ENCODE results near the gene IQCF5. TPM values are rescaled to one million over a fixed set of nuclear protein-coding genes. Genes with fewer than 3 reads are reported as not detected.

The IQCF5 gene
- total and polyA plus RNA-seq, 2 of the 4 experiments (the other 2 are of a cell fraction) = not detected

GRCh38 chr3:51888463-51889105 is 13.2 kb upstream of the IQCF5 start:
- Histone ChIP-seq H4K91ac (ENCODE audit: insufficient read depth, low read depth, low read length) (no peak overlapping the region), H3K23ac (ENCODE audit: low read depth, low read length) (no peak overlapping the region), H4K20me1 (ENCODE audit: insufficient read depth, low read length) (no peaks in the 10 kb centered on the region), H3K18ac (ENCODE audit: low read depth, low read length) (no peak overlapping the region), H2AFZ (replicated peaks; ENCODE audit: low read length, poor library complexity) (no peak overlapping the region), H2BK120ac (ENCODE audit: low read depth, low read length) (no peak overlapping the region), H2BK5ac (ENCODE audit: low read depth, low read length, poor library complexity, severe bottlenecking) (no peak overlapping the region), H2BK15ac (ENCODE audit: low read depth, low read length) (no peak overlapping the region), H3K36me3 (ENCODE audit: control insufficient read depth, insufficient read depth, low read length) (no peaks in the 10 kb centered on the region), H2BK20ac (ENCODE audit: low read depth, low read length) (no peak overlapping the region), H4K8ac (ENCODE audit: low read depth in 2 of 2, low read length in 2 of 2) (no peak overlapping the region), H3K4me2 (ENCODE audit: low read depth, low read length) (no peak overlapping the region), H3K9me3 (ENCODE audit: control insufficient read depth, insufficient read depth, low read length) (no peaks in the 10 kb centered on the region), H3K9me1 (ENCODE audit: insufficient read depth, low read length) (no peaks in the 10 kb centered on the region), H3K9ac (ENCODE audit: low read depth, low read length) (no peak overlapping the region), H3K27me3 (ENCODE audit: control insufficient read depth, insufficient read depth, low read length) (peaks cover 6% of the 10 kb centered on the region), H2AK9ac (replicated peaks; ENCODE audit: low read depth, low read length, poor library complexity) (no peak overlapping the region), H3K56ac (ENCODE audit: extremely low read depth, insufficient read depth, low read length) (no peak overlapping the region), H3K4me1 (ENCODE audit: control insufficient read depth, insufficient read depth, low read length) (no peaks in the 10 kb centered on the region), H3K79me1 (ENCODE audit: low read depth in 1 of 2, low read length in 2 of 2) (no peaks in the 10 kb centered on the region), H3K4ac (ENCODE audit: low read depth, low read length) (no peak overlapping the region), H3K14ac (replicated peaks; ENCODE audit: low read depth, low read length) (no peak overlapping the region), H3K4me3 (ENCODE audit: insufficient read depth, low read depth, low read length) (no peak overlapping the region), H4K5ac (ENCODE audit: low read depth, low read length) (no peak overlapping the region), H2AK5ac (ENCODE audit: low read depth, low read length) (no peak overlapping the region), H3K27ac (ENCODE audit: insufficient read depth, low read length) (no peak overlapping the region)
- in situ Hi-C loops (cut with MboI; ENCODE audit: low sequenced_read_pairs) = no loop called here
- DNase-seq (no peak), ATAC-seq (ENCODE audit: low read depth) (no peak)
- TF ChIP-seq CTCF (conservative IDR thresholded peaks at IDR 0.05; ENCODE audit: low read depth, low read length) = no peak
- TF ChIP-seq RFX5 (IDR thresholded peaks at IDR 0.05; ENCODE audit: low read depth, low read length) = no peak
- TF ChIP-seq POLR2A (IDR thresholded peaks at IDR 0.05; ENCODE audit: low read depth, low read length) = no peak
- no peak for TF ChIP-seq SMC3 (IDR thresholded peaks at IDR 0.05; ENCODE audit: low read depth, low read length)
- TF ChIP-seq, protein P1, sequence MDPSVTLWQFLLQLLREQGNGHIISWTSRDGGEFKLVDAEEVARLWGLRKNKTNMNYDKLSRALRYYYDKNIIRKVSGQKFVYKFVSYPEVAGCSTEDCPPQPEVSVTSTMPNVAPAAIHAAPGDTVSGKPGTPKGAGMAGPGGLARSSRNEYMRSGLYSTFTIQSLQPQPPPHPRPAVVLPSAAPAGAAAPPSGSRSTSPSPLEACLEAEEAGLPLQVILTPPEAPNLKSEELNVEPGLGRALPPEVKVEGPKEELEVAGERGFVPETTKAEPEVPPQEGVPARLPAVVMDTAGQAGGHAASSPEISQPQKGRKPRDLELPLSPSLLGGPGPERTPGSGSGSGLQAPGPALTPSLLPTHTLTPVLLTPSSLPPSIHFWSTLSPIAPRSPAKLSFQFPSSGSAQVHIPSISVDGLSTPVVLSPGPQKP (IDR thresholded peaks at IDR 0.05; ENCODE audit: borderline replicate concordance, low read depth, low read length) = no peak
- TF ChIP-seq RCOR1 (IDR thresholded peaks at IDR 0.05; ENCODE audit: insufficient replicate concordance, low read length) = no peak
- TF ChIP-seq, protein P2, sequence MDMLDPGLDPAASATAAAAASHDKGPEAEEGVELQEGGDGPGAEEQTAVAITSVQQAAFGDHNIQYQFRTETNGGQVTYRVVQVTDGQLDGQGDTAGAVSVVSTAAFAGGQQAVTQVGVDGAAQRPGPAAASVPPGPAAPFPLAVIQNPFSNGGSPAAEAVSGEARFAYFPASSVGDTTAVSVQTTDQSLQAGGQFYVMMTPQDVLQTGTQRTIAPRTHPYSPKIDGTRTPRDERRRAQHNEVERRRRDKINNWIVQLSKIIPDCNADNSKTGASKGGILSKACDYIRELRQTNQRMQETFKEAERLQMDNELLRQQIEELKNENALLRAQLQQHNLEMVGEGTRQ (IDR thresholded peaks at IDR 0.05; ENCODE audit: low read depth, low read length) = no peak
- TF ChIP-seq CEBPB (IDR thresholded peaks at IDR 0.05; ENCODE audit: low read depth, low read length) = no peak
- no peak for TF ChIP-seq CHD1 (IDR thresholded peaks at IDR 0.05; ENCODE audit: low read depth, low read length)
- TF ChIP-seq MAFK (IDR thresholded peaks at IDR 0.05; ENCODE audit: low read depth, low read length) = no peak
- no peak for TF ChIP-seq NFE2L2 (IDR thresholded peaks at IDR 0.05; ENCODE audit: low read depth, low read length)
- TF ChIP-seq MAZ (IDR thresholded peaks at IDR 0.05; ENCODE audit: borderline replicate concordance, low read depth, low read length) = no peak
- TF ChIP-seq FOS (IDR thresholded peaks at IDR 0.05; ENCODE audit: low read depth, low read length) = no peak
- no peak for TF ChIP-seq MXI1 (IDR thresholded peaks at IDR 0.05; ENCODE audit: borderline replicate concordance, low read depth, low read length)
- TF ChIP-seq RAD21 (IDR thresholded peaks at IDR 0.05; ENCODE audit: low read length) = no peak
- TF ChIP-seq BHLHE40 (IDR thresholded peaks at IDR 0.05; ENCODE audit: low read depth, low read length) = no peak
- dilution Hi-C loops (cut with HindIII; ENCODE audit: low sequenced_read_pairs, unreplicated experiment) = no loop called here
- BruUV-seq (replicated peaks) = no TSS peak
- no CpG with 5 or more reads among the region's 12 CpGs for WGBS, 2 experiments (ENCODE audit: extremely low coverage in 2 of 2, insufficient read length in 1 of 2)
- CTCF ChIA-PET = no interaction called here
- POLR2A ChIA-PET (ENCODE audit: unreplicated experiment) = no interaction called here
- intact Hi-C loops (cut with micrococcal nuclease) = no loop called here
